ENCODE data around the gene LRRTM3.
A peak's percentile ranks its signal among the peaks of the same experiment; 100 is the strongest.

Gene LRRTM3

GRCh38 chr10:66925896-66926715 is at the start of gene LRRTM3:
LRRTM3 (plus strand) TSS chr10:66926036.
- no peak within 1 kb of the TSS for H3K4me3 ChIP-seq (ENCODE audit: low read depth, low read length)

DNA sequence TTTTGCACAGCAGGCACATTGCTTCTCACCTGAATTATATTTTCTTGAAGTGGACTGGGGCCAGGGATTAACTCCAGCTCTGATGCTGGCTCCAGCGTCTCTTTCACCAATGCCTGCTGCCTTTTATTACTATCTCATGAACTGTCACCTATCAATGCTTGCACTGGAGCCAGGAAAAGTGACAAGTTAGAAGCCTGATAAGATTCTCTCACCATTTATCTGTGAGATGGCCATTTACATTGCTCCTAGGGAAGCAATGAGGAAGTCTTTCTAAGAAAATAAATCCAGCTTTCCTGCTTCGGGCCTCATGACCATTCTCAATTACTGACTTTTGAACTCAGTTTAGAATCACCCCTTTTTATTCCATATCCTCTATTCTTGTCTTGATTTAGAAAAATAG is 48.5 kb upstream of the LRRTM3 start:
- TF ChIP-seq CTCF (IDR thresholded peaks at IDR 0.05; ENCODE audit: control insufficient read depth, extremely low read depth, insufficient read depth): no peak
- no peak for DNase-seq (ENCODE audit: low read depth)
- H3K4me3 ChIP-seq (ENCODE audit: low read depth, low read length): no peak overlapping the region

More at GRCh38 chr10:66925896-66926715, at the start of gene LRRTM3:
- peak; percentile 66 for DNase-seq (ENCODE audit: low read depth)
- peak; percentile 83 for TF ChIP-seq CTCF (IDR thresholded peaks at IDR 0.05; ENCODE audit: control insufficient read depth, extremely low read depth, insufficient read depth)

DNA sequence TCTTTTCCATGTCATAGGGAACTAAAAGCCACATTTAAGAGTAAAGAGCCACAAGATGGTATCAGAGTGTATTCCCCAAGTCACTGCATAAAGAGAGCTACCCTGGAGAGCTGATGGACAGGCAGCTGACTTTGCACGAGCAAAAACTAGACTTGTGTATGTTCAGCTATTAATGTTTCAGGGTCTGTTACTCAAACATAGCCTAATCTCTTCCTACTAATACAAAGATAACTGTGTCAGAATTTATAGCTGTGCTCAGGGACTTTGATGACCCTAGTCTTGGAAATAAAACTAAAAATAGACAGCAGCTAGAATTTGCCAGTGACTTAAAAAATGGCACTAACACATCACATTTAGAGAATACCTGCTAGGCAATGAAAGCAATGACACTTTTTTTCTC is 45.5 kb upstream of the LRRTM3 start:
- TF ChIP-seq CTCF (IDR thresholded peaks at IDR 0.05; ENCODE audit: control insufficient read depth, extremely low read depth, insufficient read depth): no peak
- H3K4me3 ChIP-seq (ENCODE audit: low read depth, low read length): no peak overlapping the region
- no peak for DNase-seq (ENCODE audit: low read depth)

DNA sequence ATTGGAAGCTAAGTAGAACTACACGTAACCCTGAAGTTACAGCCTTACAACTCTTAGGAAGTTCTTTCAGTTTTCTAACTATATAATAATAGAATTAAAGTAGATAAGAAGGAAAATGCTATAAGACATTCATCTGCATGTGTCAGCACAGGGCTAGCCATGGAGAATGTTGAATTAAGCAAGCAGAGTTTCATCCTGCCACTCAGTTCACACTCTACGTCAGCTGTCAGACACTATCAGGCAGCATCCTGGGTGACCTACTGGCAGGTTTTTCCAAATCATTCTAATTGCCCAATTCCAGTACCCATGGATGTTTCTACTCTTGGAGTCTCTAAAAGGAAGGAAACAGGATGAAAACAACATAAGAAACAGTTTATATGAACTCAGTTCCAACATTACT is 45.0 kb upstream of the LRRTM3 start:
- H3K4me3 ChIP-seq (ENCODE audit: low read depth, low read length): no peak overlapping the region
- no peak for TF ChIP-seq CTCF (IDR thresholded peaks at IDR 0.05; ENCODE audit: control insufficient read depth, extremely low read depth, insufficient read depth)
- DNase-seq (ENCODE audit: low read depth): no peak

DNA sequence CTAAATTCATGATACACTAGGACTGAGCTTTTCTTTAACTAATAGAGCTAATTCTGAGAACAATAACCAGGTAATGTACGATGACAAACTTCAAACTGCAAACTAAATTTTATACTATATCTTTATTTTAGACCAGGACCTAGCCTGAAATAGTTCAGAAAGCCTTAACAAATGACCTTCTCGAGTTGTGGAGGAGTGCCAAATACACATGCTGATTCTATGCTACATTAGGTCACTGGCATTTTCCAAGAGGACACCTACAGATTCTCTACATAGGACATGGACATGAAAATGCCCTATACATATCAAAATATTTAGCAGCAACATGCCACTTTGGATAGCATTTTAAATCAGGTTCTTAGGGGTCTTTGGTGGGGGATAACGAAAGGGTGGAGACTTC is 44.0 kb upstream of the LRRTM3 start:
- no peak for TF ChIP-seq CTCF (IDR thresholded peaks at IDR 0.05; ENCODE audit: control insufficient read depth, extremely low read depth, insufficient read depth)
- no peak for DNase-seq (ENCODE audit: low read depth)
- H3K4me3 ChIP-seq (ENCODE audit: low read depth, low read length): no peak overlapping the region

- TF ChIP-seq CTCF (IDR thresholded peaks at IDR 0.05; ENCODE audit: control insufficient read depth, extremely low read depth, insufficient read depth): no peak
- no peak overlapping the region for H3K4me3 ChIP-seq (ENCODE audit: low read depth, low read length)
- no peak for DNase-seq (ENCODE audit: low read depth)
These were observed 43.6 kb upstream of the LRRTM3 start for GRCh38 chr10:66882271-66882670.

- no peak for DNase-seq (ENCODE audit: low read depth)
- H3K4me3 ChIP-seq (ENCODE audit: low read depth, low read length): no peak overlapping the region
- TF ChIP-seq CTCF (IDR thresholded peaks at IDR 0.05; ENCODE audit: control insufficient read depth, extremely low read depth, insufficient read depth): no peak
These were observed 39.0 kb upstream of the LRRTM3 start for GRCh38 chr10:66886848-66887247.

All from LNCaP clone FGC (cell line).